Bronchial epithelial cell (primary cell): ENCODE results near the gene NHERF1. TPM values are rescaled to one million over a fixed set of nuclear protein-coding genes. Genes with fewer than 3 reads are reported as not detected.

Experiments
- DNase-seq: peaks from one replicate; pipeline ENCODE4 v3.0.0-alpha.2; 2010; ENCODE audit warnings: low read depth
- FAIRE-seq: peaks from 2 replicates; lab custom pipeline; 2011; peaks lifted over from hg19 to GRCh38; lab: Jason Lieb, UNC
- H3K27me3 ChIP-seq: 2 replicates; pipeline ENCODE4 v1.5.1; 2011; ENCODE audit warnings: low read length; ENCODE audit not compliant: control insufficient read depth, insufficient read depth
- H3K36me3 ChIP-seq: 2 replicates; pipeline ENCODE4 v1.5.1; 2011; ENCODE audit warnings: low read length; ENCODE audit not compliant: control insufficient read depth, insufficient read depth
- H3K4me3 ChIP-seq: 2 replicates; pipeline ENCODE4 v1.5.1; 2011; ENCODE audit warnings: mild to moderate bottlenecking, low read depth, low read length, control low read depth
- total RNA-seq: library from RNA; depleted of rRNA; stranded (reverse); fragments of >200 nt; gene quantifications from 2 replicates; pipeline ENCODE4 v1.2.1, GENCODE V29; 2014
- TF ChIP-seq, protein P1 (sequence below): IDR thresholded peaks from 2 replicates; pipeline ENCODE4 v1.5.1; 2011; ENCODE audit warnings: mild to moderate bottlenecking, moderate library complexity, low read length, control low read depth, inconsistent platforms; ENCODE audit not compliant: insufficient read depth, severe bottlenecking

The NHERF1 gene
- total RNA-seq, 1 donor from 2014 or later: 35.3 TPM

DNA sequence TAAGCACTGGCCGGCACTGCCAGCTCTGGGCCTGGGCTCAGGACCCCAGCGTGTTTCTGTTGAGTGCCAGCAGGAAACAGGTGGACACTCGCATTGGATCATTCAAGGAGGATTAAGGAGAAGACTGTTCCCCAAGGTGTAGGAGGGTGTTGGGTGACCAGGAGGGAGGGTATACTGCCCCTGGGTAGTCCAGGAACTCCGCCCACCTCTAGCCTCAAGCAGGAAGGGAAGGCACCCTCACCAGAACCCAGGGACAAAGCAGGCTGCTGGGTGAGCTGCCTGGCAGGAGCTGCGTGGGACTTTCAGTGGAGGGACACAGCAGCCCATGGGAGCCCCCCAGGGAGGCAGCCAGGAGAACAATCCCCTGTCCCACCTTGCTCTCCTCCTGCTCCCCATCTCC is 19.1 kb upstream of the NHERF1 start:
- no peaks in the 10 kb centered on the region for H3K36me3 ChIP-seq
- FAIRE-seq: no peak
- TF ChIP-seq, protein P1, sequence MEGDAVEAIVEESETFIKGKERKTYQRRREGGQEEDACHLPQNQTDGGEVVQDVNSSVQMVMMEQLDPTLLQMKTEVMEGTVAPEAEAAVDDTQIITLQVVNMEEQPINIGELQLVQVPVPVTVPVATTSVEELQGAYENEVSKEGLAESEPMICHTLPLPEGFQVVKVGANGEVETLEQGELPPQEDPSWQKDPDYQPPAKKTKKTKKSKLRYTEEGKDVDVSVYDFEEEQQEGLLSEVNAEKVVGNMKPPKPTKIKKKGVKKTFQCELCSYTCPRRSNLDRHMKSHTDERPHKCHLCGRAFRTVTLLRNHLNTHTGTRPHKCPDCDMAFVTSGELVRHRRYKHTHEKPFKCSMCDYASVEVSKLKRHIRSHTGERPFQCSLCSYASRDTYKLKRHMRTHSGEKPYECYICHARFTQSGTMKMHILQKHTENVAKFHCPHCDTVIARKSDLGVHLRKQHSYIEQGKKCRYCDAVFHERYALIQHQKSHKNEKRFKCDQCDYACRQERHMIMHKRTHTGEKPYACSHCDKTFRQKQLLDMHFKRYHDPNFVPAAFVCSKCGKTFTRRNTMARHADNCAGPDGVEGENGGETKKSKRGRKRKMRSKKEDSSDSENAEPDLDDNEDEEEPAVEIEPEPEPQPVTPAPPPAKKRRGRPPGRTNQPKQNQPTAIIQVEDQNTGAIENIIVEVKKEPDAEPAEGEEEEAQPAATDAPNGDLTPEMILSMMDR: no peak

DNA sequence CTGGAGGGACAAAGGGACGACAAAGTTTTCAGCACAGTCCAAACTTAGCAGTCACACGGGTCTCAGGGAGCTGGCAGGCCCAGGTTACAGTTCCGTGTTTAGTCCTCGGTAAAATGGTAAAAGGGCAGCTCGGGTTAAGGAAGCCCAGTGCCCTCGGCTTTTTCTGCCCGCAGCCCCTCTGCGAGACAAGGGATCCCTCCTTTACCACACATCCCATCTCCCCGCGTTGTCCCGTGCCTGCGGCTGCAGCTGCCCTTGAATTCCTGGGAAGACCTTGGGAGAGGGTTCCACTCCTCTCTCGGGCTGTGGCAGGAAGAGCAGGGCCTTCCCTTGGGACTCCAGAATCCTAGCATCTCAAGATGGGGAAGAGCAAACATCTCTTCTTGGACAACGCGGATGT is 18.6 kb upstream of the NHERF1 start:
- H3K4me3 ChIP-seq: no peak overlapping the region
- FAIRE-seq (no peak), DNase-seq (no peak)
- H3K36me3 ChIP-seq: no peaks in the 10 kb centered on the region
- TF ChIP-seq, protein P1: no peak
- peaks cover 2% of the 10 kb centered on the region for H3K27me3 ChIP-seq

More for the DNA sequence above, 19.1 kb upstream of the NHERF1 start:
- DNase-seq: no peak
- Histone ChIP-seq H3K27me3 (peaks cover 2% of the 10 kb centered on the region), H3K4me3 (no peak overlapping the region)

DNA sequence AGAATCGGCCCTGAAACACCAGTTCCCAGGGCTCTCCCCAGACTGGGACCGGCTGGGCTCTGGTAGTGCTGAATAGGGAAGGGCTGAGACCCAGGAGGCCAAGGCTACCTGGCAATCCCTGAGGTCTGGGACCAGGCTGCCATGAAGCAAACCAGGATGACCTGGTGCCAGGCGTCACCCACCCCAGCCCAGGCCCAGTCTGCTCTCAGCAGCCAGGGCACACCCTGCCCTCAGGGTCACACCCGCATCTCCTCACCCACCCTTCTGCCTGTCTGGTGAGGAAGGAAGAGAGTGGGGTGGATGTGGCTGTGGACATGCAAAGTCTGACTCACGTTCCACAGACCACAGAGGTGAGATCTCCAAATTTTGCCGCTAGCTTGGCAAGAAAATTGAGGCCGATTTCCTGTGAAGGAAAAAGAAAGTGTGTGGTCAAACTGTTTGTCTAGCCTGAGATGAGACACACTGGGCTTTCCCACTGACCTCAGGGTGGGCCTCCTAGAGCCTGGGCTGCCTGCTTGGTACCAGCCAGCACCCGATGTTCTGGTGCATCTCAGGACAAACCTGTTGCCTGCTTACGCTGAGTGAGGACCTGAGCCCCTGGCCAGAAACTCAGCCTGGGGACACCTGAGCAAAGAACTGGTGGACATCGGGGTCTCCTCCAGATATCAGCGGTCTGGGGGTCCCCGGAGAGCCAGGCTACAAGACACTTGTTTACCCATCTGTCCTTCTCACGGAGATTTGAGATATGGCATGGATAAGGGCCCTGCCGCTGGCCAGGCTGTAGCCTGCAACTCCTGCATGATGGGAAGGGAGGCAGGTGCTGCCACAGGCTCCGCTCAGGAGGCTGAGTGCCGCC is 17.7 kb upstream of the NHERF1 start:
- TF ChIP-seq, protein P1: no peak
- DNase-seq (no peak), FAIRE-seq (no peak)
- Histone ChIP-seq H3K27me3 (peaks cover 2% of the 10 kb centered on the region), H3K36me3 (no peaks in the 10 kb centered on the region), H3K4me3 (no peak overlapping the region)

DNA sequence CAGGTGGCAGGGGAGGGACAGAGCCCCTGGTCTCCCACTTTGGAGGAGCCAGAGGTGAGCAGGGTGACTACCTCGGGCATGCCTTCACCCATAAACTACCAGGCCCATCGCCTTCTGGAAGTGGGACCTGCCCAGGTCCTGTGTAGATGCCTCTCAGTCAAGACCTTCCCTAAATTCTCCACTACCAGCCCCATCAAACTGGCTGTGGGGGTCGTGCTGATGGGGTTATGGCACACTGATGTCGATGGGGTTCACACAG is 17.2 kb upstream of the NHERF1 start:
- DNase-seq: no peak
- Histone ChIP-seq H3K4me3 (no peak overlapping the region), H3K27me3 (peaks cover 2% of the 10 kb centered on the region), H3K36me3 (no peaks in the 10 kb centered on the region)
- TF ChIP-seq, protein P1: no peak
- no peak for FAIRE-seq

DNA sequence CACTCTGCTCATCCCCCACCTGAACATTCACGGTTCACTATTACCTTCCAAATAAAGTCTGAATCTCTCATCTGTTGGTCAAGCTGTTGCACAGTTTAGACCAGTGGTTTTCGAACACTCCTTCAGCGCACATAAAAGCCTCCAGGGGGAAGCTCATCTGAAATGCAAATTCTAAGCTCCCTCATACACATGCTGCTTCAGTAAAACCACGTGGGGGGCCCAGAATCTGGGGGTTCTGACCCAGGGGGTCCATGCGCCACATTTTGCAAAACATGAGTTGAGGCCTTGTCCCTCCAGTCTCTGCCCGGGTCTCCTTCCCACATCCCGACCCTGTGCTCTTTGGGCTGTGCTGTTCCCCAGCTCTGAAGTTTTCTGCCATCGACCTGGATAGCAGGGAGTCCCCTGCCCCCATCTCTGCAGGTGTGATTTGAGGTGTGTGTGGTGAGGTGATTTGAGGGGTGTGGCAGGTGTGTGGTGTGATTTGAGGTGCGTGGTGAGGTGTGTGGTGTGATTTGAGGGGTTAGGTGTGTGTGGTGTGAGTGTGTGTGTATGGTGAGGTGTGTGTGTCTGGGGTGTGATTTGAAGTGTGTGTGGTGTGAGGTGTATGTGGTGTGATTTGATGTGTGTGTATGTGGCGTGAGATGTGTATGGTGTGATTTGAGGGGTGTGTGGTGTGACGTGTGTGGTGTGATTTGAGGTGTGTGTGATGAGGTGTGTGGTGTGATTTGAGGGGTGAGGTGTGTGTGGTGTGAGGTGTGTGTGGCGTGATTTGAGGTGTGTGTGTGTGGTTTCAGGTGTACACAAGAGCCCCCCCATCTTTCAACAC is 16.2 kb upstream of the NHERF1 start:
- H3K4me3 ChIP-seq: no peak overlapping the region
- TF ChIP-seq, protein P1: no peak
- H3K36me3 ChIP-seq: no peaks in the 10 kb centered on the region
- peak; percentile 77 for FAIRE-seq
- peaks cover 6% of the 10 kb centered on the region for H3K27me3 ChIP-seq
- no peak for DNase-seq
